Embryonic facial prominence (tissue), 1 donor: ENCODE measurements around the gene USP10.

Source experiments
- DNase-seq: peaks from one replicate; pipeline ENCODE4 v3.0.0-alpha.2; 2016; ENCODE audit errors: extremely low spot score

USP10 gene

GRCh38 chr16:84699712-84700445 is at the start of gene USP10:
USP10 (plus strand) TSS chr16:84700000; CDS start chr16:84700091, 91 bp downstream.
- peak; percentile 58 for DNase-seq

GRCh38 chr16:84650062-84650991 is 49.5 kb upstream of the USP10 start:
- no peak for DNase-seq

GRCh38 chr16:84652566-84652965 is 47.2 kb upstream of the USP10 start:
- DNase-seq: no peak

GRCh38 chr16:84654238-84654637 is 45.6 kb upstream of the USP10 start:
- DNase-seq: no peak

- DNase-seq: no peak
Measured at GRCh38 chr16:84654998-84655397, 44.8 kb upstream of the USP10 start.

- DNase-seq: no peak
Measured at GRCh38 chr16:84656649-84657048, 43.2 kb upstream of the USP10 start.

- no peak for DNase-seq
Measured at GRCh38 chr16:84657229-84657837, 42.5 kb upstream of the USP10 start.

GRCh38 chr16:84658690-84659089 is 41.1 kb upstream of the USP10 start:
- DNase-seq: no peak

- DNase-seq: no peak
Measured at GRCh38 chr16:84659656-84660300, 40.0 kb upstream of the USP10 start.

- no peak for DNase-seq
Measured at GRCh38 chr16:84660973-84661372, 38.8 kb upstream of the USP10 start.

- DNase-seq: no peak
Measured at GRCh38 chr16:84661418-84662060, 38.3 kb upstream of the USP10 start.

- no peak for DNase-seq
Measured at GRCh38 chr16:84662471-84662870, 37.3 kb upstream of the USP10 start.

GRCh38 chr16:84663433-84664101 is 36.2 kb upstream of the USP10 start:
- DNase-seq: no peak

GRCh38 chr16:84665359-84665758 is 34.4 kb upstream of the USP10 start:
- DNase-seq: no peak

- no peak for DNase-seq
Measured at GRCh38 chr16:84665843-84666242, 34.0 kb upstream of the USP10 start.

- no peak for DNase-seq
Measured at GRCh38 chr16:84667600-84668309, 32.0 kb upstream of the USP10 start.

- DNase-seq: no peak
Measured at GRCh38 chr16:84670063-84670462, 29.7 kb upstream of the USP10 start.

GRCh38 chr16:84672276-84673202 is 27.3 kb upstream of the USP10 start:
- no peak for DNase-seq

GRCh38 chr16:84673203-84673535 is 26.6 kb upstream of the USP10 start:
- no peak for DNase-seq
